ENCODE measurements around the gene SLC25A11.
"Not testable (repeated sequence)": the region's sequence is repeated elsewhere in the genome, so short reads cannot be mapped to it uniquely, and the experiment has no call there.

SLC25A11 gene

DNA sequence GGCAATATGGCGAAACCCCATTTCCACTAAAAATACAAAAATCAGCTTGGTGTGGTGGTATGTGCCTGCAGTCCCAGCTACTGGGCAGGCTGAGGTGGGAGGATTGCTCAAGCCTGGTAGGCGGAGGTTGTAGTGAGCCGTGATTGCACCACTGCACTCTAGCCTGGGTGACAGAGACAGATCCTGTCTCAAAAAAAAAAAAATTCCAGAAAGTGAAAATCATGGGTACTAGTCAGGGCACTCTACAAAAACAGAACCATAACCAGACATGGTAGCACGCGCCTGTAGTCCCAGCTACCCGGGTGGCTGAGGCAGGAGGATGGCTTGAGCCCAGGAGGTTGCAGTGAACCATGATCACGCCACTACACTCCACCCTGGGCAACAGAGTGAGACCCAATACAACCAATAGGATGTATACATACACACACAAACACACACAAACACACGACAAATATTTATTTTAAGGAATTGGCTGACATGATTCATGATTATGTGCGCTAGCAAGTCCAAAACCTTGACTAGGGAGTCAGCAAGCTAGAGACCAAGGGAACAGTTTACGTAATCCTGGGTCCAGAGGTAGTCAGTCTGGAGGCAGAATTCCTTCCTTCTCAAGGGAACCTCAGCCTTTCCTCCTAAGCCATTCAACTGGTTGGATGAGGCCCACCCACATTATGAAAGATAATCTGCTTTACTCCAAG, 19.3 kb downstream of the SLC25A11 start:
- in situ Hi-C loops (cut with HindIII; ENCODE audit: low sequenced_read_pairs): no loop called here
- H3K4me3 ChIP-seq (ENCODE audit: low read depth, low read length): no peak overlapping the region
- TF ChIP-seq, protein P1, sequence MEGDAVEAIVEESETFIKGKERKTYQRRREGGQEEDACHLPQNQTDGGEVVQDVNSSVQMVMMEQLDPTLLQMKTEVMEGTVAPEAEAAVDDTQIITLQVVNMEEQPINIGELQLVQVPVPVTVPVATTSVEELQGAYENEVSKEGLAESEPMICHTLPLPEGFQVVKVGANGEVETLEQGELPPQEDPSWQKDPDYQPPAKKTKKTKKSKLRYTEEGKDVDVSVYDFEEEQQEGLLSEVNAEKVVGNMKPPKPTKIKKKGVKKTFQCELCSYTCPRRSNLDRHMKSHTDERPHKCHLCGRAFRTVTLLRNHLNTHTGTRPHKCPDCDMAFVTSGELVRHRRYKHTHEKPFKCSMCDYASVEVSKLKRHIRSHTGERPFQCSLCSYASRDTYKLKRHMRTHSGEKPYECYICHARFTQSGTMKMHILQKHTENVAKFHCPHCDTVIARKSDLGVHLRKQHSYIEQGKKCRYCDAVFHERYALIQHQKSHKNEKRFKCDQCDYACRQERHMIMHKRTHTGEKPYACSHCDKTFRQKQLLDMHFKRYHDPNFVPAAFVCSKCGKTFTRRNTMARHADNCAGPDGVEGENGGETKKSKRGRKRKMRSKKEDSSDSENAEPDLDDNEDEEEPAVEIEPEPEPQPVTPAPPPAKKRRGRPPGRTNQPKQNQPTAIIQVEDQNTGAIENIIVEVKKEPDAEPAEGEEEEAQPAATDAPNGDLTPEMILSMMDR (IDR thresholded peaks at IDR 0.05; ENCODE audit: low read depth, low read length, missing control alignments): no peak
- DNase-seq (ENCODE audit: low read depth): no peak

DNA sequence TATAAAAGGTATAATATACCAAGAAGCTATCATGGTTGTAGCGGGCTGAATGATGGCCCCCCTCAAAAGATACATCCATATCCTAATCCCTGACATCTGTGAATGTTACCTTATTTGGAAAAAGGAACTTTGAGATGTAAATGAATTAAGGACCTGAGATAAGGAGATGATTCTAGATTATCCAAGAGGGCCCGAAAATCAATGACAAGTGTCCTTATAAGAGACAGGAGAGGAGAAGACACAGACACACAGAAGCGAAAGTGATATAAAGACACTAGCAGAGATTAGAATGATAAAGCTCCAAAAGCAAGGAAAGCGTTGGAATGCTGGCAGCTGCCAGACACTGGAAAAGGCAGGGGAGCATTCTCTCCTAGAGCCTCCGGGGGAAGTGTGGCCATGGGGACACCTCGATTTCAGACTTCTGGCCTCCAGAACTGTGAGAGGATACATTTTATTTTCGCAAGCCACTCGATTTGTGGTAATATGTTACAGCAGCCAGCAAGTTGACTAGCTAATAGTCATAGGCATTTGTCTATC, 20.3 kb downstream of the SLC25A11 start:
- in situ Hi-C loops (cut with HindIII; ENCODE audit: low sequenced_read_pairs): no loop called here
- TF ChIP-seq, protein P1 (IDR thresholded peaks at IDR 0.05; ENCODE audit: low read depth, low read length, missing control alignments): no peak
- DNase-seq (ENCODE audit: low read depth): no peak
- H3K4me3 ChIP-seq (ENCODE audit: low read depth, low read length): no peak overlapping the region

DNA sequence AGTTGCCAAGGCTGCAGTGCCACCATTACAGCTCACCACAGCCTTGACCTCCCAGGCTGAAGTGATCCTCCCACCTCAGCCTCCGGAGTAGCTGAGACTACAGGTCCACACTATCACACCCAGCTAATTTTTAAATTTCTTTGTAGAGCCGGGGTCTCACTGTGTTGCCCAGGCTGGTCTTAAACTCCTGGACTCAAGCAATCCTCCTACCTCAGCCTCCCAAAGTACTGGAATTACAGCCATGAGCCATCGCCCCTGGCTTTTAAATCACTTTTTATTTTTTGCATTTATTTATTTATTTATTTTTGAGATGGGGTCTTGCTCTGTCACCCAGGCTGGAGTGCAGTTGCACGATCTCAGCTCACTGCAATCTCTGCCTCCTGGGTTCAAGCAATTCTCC, 25.3 kb downstream of the SLC25A11 start:
- DNase-seq (ENCODE audit: low read depth); in situ Hi-C loops (cut with HindIII; ENCODE audit: low sequenced_read_pairs): not testable (repeated sequence)

DNA sequence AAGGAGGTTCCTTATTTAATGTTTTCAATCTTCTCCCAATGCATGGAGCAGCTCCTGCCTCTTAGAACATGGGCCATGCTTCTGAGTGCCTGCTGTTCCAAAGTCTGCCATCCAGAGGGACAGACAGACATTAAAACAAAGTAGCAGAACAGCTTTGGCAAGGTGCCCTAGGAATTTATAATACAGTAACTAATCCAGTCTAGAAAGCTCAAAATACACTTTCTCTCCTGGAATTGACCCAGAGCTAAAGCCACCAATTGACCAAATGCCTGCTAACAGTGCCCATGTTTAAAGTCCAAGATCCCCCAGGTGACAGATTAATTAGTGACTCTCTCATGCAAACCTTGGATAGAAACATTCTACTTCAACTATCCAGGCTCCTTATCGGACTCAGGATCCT, 25.9 kb downstream of the SLC25A11 start:
- TF ChIP-seq, protein P1 (IDR thresholded peaks at IDR 0.05; ENCODE audit: low read depth, low read length, missing control alignments): no peak

More for the DNA sequence above, 25.3 kb downstream of the SLC25A11 start:
- H3K4me3 ChIP-seq (ENCODE audit: low read depth, low read length): not testable (repeated sequence)

DNA sequence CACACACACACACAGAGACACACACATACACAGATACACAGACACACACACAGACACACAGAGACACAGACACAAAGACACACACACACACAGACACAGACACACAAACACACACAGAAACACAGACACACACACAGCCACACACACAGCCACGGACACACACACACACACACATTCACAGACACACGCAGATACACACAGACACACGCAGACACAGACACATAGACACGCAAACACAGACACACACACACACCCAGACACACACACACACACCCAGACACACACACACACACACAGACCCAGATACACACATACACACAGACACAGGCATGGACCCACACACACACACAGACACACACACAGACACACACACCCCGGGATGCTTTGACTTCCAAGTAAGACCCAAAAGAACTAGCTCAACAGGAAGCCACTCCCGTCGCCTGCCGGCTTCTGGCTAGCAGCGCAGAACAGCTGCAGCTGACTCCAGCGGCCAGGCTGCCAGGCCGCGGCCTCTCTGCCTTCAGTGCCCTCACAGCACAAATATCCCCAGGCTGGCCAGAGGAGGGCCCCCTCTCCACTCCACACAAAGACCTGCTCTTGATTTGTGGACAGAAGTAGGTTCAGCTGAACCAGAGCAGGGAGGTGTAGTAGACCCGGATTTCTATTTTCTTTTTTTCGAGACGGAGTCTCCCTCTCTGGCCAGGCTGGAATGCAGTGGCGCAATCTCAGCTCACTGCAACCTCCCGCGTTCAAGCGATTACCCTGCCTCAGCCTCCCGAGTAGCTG, 30.9 kb downstream of the SLC25A11 start:
- TF ChIP-seq, protein P1 (IDR thresholded peaks at IDR 0.05; ENCODE audit: low read depth, low read length, missing control alignments): peak; percentile 89
- DNase-seq (ENCODE audit: low read depth): peak; percentile 73
- no peak overlapping the region for H3K4me3 ChIP-seq (ENCODE audit: low read depth, low read length)
- in situ Hi-C loops (cut with HindIII; ENCODE audit: low sequenced_read_pairs): no loop called here

More for the DNA sequence above, 25.9 kb downstream of the SLC25A11 start:
- no peak for DNase-seq (ENCODE audit: low read depth)
- no peak overlapping the region for H3K4me3 ChIP-seq (ENCODE audit: low read depth, low read length)
- in situ Hi-C loops (cut with HindIII; ENCODE audit: low sequenced_read_pairs): no loop called here

DNA sequence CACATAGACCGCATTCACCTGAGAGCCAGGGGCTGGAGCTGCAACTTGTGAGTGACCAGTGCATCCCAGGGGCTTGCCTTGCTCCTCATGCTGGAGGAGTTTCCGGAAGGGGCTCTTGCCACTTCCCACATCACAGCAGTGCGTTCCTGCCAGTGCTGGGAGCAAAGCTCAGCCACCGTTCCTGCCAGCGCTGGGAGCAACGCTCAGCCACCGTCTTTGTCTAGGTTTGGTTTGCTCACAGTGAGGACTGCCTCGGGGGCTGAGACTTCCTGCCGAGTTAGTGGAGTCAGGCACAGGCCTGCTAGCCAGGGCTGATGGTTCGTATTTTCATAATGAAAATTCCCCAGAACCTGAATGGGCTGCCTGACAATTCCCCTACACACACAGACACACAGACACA, 31.5 kb downstream of the SLC25A11 start:
- no peak for DNase-seq (ENCODE audit: low read depth)

DNA sequence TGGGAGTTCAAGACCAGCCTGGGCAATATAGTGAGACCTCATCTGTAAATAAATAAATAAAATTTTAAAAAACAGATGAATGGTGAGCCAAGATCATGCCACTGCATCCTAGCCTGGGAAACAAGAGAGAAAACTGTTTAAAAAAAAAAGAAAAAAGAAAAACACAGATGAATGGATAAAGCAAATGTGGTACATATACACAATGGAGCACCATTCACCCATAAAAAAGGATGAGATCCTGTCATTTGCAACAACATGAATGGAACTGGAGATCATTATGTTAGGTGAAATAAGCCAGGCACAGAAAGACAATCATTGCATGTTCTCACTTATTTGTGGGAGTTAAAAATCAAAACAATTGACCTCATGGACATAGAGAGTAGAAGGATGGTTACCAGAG, 33.2 kb downstream of the SLC25A11 start:
- DNase-seq (ENCODE audit: low read depth); in situ Hi-C loops (cut with HindIII; ENCODE audit: low sequenced_read_pairs); H3K4me3 ChIP-seq (ENCODE audit: low read depth, low read length): not testable (repeated sequence)

More for the DNA sequence above, 31.5 kb downstream of the SLC25A11 start:
- in situ Hi-C loops (cut with HindIII; ENCODE audit: low sequenced_read_pairs): no loop called here
- TF ChIP-seq, protein P1 (IDR thresholded peaks at IDR 0.05; ENCODE audit: low read depth, low read length, missing control alignments): no peak
- H3K4me3 ChIP-seq (ENCODE audit: low read depth, low read length): no peak overlapping the region

Data from astrocyte of the cerebellum (primary cell).